Articular chondrocyte of knee joint (primary cell): ENCODE measurements around the gene ESAM. TPM values are rescaled to one million over a fixed set of nuclear protein-coding genes. Genes with fewer than 3 reads are reported as not detected.

ENCODE experiments used
- total RNA-seq: library from RNA; depleted of rRNA; stranded (reverse); fragments of >200 nt; gene quantifications from 2 replicates; pipeline ENCODE4 v1.2.3, GENCODE V29; 2012

ESAM gene
- total RNA-seq = 0.13 and 0.54 TPM in 2 replicates

GRCh38 chr11:124762105-124762623, at the start of gene ESAM:
Gene ESAM (minus strand): TSS chr11:124762290. CDS start chr11:124762154, 136 bp downstream.

GRCh38 chr11:124800226-124800929, 38.3 kb upstream of the ESAM start, which contains the start of gene MSANTD2:
Gene MSANTD2 (minus strand): TSS chr11:124800406. CDS start chr11:124800380, 26 bp downstream.

GRCh38 chr11:124751741-124752470, 10.2 kb downstream of the ESAM start, which contains the start of gene VSIG2:
Gene VSIG2 (minus strand): TSS chr11:124752255. CDS start chr11:124752137, 118 bp downstream.

GRCh38 chr11:124739479-124740276, 22.4 kb downstream of the ESAM start, which contains the start of gene NRGN:
Gene NRGN (plus strand): TSS chr11:124739942. CDS start chr11:124740085, 143 bp downstream.

Other genes with a start within 250 kb of the ESAM start
- not detected in 2 replicates for gene OR8B12, start 218.6 kb downstream of the ESAM start, total RNA-seq
- under 0.01 TPM in 1 of 2 replicates, not detected in the other for gene OR8A1, start 192.3 kb downstream of the ESAM start, total RNA-seq
- gene PANX3, start 150.9 kb downstream of the ESAM start, total RNA-seq = 0.22 TPM in 1 of 2 replicates, not detected in the other
- gene TBRG1, start 139.4 kb downstream of the ESAM start, total RNA-seq = 36.2 and 36.4 TPM in 2 replicates
- 13.1 and 16.0 TPM in 2 replicates for gene SIAE, start 88.6 kb downstream of the ESAM start, total RNA-seq
- 18.9 and 23.9 TPM in 2 replicates for gene SPA17, start 88.4 kb downstream of the ESAM start, total RNA-seq
- 0.39 and 0.65 TPM in 2 replicates for gene NRGN, start 22.3 kb downstream of the ESAM start, total RNA-seq
- not detected in 2 replicates for gene VSIG2, start 10.0 kb downstream of the ESAM start, total RNA-seq
- gene MSANTD2, start 38.1 kb upstream of the ESAM start, total RNA-seq = 10.2 and 10.8 TPM in 2 replicates
- gene ROBO3, start 103.1 kb upstream of the ESAM start, total RNA-seq = 4.4 and 4.9 TPM in 2 replicates
- 0.26 and 1.1 TPM in 2 replicates for gene ROBO4, start 135.6 kb upstream of the ESAM start, total RNA-seq
- not detected in 2 replicates for gene HEPN1, start 157.0 kb upstream of the ESAM start, total RNA-seq
- not detected in 2 replicates for gene HEPACAM, start 173.8 kb upstream of the ESAM start, total RNA-seq
- 2.2 and 3.4 TPM in 2 replicates for gene CCDC15, start 191.9 kb upstream of the ESAM start, total RNA-seq